Measurements from ENCODE around the gene IKZF2.

Gene IKZF2

DNA sequence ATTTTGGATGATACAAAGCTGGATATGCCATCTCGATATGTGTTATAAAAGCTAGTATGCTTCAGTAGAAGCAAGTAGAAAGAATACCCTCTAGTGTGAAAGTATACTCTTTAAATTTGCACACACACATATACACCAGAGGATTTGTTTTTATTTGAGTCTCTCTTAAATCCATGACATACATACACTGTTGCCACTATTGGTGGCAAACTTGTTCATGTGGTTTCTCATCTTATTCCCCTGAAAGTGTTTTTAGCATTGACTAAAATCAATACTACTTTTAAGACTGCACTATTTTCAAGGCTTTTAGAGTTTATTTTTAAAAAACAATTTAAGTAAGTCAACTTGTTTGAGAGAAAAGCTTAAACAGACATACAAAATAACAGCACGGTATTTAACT is 137.4 kb downstream of the IKZF2 start:
- Mint-ChIP-seq H3K4me1 (no peaks in the 10 kb centered on the region), H3K4me3 (no peak overlapping the region), H3K27me3 (ENCODE audit: low read depth) (no peaks in the 10 kb centered on the region), H3K9me3 (no peaks in the 10 kb centered on the region), H3K27ac (no peak overlapping the region), H3K36me3 (ENCODE audit: low read depth) (no peaks in the 10 kb centered on the region)
- TF ChIP-seq, protein P1, sequence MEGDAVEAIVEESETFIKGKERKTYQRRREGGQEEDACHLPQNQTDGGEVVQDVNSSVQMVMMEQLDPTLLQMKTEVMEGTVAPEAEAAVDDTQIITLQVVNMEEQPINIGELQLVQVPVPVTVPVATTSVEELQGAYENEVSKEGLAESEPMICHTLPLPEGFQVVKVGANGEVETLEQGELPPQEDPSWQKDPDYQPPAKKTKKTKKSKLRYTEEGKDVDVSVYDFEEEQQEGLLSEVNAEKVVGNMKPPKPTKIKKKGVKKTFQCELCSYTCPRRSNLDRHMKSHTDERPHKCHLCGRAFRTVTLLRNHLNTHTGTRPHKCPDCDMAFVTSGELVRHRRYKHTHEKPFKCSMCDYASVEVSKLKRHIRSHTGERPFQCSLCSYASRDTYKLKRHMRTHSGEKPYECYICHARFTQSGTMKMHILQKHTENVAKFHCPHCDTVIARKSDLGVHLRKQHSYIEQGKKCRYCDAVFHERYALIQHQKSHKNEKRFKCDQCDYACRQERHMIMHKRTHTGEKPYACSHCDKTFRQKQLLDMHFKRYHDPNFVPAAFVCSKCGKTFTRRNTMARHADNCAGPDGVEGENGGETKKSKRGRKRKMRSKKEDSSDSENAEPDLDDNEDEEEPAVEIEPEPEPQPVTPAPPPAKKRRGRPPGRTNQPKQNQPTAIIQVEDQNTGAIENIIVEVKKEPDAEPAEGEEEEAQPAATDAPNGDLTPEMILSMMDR (IDR thresholded peaks at IDR 0.05; ENCODE audit: unreplicated experiment in 3 of 3), result no peak

DNA sequence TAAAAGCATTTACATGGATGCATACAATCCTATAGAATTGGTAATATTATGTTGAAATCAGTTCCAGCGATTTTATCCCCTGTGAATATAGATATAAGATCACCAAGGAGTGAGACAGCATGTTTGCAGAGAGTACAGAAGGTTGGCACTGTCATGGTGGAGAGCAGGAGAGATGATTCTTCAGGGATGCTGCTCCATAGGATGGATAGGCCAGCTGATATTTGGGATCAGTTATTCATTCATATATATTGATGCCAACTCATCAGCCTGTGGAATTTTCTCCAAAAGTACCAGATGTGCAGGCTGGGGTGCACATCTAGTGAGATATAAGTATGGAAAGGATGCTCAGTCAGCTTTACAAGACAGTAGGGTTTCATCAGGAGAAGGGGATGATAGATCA is 139.9 kb downstream of the IKZF2 start:
- H3K27me3 Mint-ChIP-seq (ENCODE audit: low read depth), result no peaks in the 10 kb centered on the region
- no peak overlapping the region for H3K27ac Mint-ChIP-seq
- no peaks in the 10 kb centered on the region for H3K9me3 Mint-ChIP-seq
- H3K4me3 Mint-ChIP-seq, result no peak overlapping the region
- TF ChIP-seq, protein P1 (IDR thresholded peaks at IDR 0.05; ENCODE audit: unreplicated experiment in 3 of 3), result no peak
- no peaks in the 10 kb centered on the region for H3K4me1 Mint-ChIP-seq
- H3K36me3 Mint-ChIP-seq (ENCODE audit: low read depth), result no peaks in the 10 kb centered on the region

DNA sequence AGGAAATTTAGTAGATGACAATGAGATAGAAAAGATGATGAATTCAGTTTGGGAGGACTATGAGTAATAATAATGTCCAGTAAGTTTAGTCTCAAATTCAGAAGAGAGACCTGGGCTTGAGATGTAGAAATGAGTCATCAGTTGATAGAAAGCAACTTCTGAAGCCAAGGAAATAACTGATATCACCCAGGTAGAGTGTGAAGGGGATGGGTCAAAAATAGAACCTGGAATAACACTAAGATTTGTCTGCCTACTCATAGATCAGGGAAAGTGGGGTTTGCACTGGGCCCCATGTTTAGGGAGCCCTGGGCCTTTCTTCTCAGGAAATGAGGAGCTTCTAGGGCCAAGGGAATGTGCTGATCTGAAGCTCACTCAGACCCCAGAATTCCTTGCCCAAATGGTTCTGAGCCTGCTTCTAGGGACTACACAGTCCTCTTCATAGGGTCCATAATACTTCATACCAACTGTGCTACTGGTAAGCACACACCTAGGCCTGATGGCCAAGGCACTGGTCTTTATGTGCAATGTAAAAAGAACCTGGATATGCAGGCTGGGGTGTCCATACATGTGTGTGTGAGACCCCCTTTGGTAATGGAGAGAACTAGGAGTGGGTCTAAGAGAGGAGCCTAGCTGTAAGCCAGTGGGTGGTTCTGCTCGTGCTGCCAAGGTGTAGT is 141.2 kb downstream of the IKZF2 start:
- no peaks in the 10 kb centered on the region for H3K4me1 Mint-ChIP-seq
- no peaks in the 10 kb centered on the region for H3K36me3 Mint-ChIP-seq (ENCODE audit: low read depth)
- no peaks in the 10 kb centered on the region for H3K9me3 Mint-ChIP-seq
- TF ChIP-seq, protein P1 (IDR thresholded peaks at IDR 0.05; ENCODE audit: unreplicated experiment in 3 of 3), result no peak
- no peak overlapping the region for H3K4me3 Mint-ChIP-seq
- no peaks in the 10 kb centered on the region for H3K27me3 Mint-ChIP-seq (ENCODE audit: low read depth)
- H3K27ac Mint-ChIP-seq, result no peak overlapping the region

DNA sequence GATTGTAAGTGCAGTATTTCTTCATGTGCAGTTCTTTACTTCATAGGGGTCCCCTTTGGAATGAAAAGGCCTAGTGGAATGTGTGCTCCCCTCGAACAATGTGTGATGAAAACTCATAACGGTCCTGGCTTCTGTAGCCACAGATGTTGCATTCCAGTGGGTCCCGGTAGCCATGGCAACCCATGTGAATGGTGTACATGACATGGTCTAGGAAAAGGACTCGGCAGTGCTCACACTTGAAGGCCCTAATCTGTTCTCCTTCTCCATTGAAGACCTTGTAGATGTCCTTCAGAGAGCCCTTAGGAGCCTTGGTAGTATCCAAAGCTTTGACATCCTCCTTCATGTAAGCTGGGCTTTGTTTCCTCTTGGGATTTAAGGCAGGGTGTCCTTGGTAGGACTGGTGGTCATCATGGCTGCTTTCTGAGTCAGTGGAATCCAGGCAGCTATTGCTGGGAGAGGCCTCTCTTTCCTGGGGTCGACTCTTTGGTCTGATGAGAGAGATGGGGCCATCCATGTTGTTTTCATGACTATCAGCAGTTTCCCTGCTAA is 144.0 kb downstream of the IKZF2 start:
- Mint-ChIP-seq H3K27me3 (ENCODE audit: low read depth) (no peaks in the 10 kb centered on the region), H3K4me3 (no peak overlapping the region), H3K27ac (no peak overlapping the region), H3K9me3 (no peaks in the 10 kb centered on the region), H3K4me1 (no peaks in the 10 kb centered on the region), H3K36me3 (ENCODE audit: low read depth) (no peaks in the 10 kb centered on the region)
- TF ChIP-seq, protein P1 (IDR thresholded peaks at IDR 0.05; ENCODE audit: unreplicated experiment in 3 of 3), result no peak

DNA sequence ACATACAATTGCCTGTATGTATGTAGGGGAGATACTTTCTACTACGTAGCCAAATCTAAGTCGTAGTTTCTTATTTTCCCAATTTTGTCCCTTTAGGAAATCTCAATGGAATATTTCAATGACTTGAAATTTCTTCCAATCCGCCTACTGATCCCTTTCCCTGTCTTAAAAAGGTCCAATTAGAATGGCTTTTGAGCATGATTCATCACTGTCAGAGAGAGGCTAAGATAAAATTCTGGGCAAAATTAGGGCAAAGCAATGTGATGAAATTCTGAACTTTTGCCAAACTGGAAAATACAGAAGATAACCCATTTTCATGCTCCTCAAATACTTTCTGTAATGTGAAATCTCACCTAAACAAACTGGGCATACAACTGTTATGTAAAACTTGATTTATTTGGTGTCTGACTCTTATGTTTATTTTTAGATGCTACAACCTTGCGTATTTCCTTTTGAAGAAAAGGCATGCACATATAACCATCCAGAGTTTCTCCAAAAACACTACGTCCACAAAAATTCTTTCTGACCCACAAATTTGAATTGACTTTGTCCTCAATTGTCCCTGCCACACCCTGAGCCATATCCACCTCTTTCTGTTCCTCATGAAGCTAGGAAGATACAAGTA is 147.1 kb downstream of the IKZF2 start:
- TF ChIP-seq, protein P1 (IDR thresholded peaks at IDR 0.05; ENCODE audit: unreplicated experiment in 3 of 3), result no peak

More for the DNA sequence above, 147.1 kb downstream of the IKZF2 start:
- no peak overlapping the region for H3K27ac Mint-ChIP-seq
- no peak overlapping the region for H3K4me3 Mint-ChIP-seq
- H3K9me3 Mint-ChIP-seq, result no peaks in the 10 kb centered on the region
- no peaks in the 10 kb centered on the region for H3K4me1 Mint-ChIP-seq
- H3K36me3 Mint-ChIP-seq (ENCODE audit: low read depth), result no peaks in the 10 kb centered on the region
- no peaks in the 10 kb centered on the region for H3K27me3 Mint-ChIP-seq (ENCODE audit: low read depth)

Measured in nephron (organoid).